BJ (cell line): ENCODE data around the gene SLC4A5. TPM values are rescaled to one million over a fixed set of nuclear protein-coding genes. Genes with fewer than 3 reads are reported as not detected.

Experiments
- CTCF ChIA-PET: fragments of 350-600 bp; formaldehyde crosslinking; extraction: SDS; loops from one replicate; lab custom pipeline; 2021; ENCODE audit warnings: antibody characterized with exemption, inconsistent platforms; lab: Yijun Ruan, JAX
- POLR2A ChIA-PET: fragments of 300-600 bp; sonication (Branson Sonifier 250); formaldehyde crosslinking; extraction: SDS; loops from one replicate; lab custom pipeline; 2021; ENCODE audit warnings: antibody characterized with exemption; lab: Charles Lee
- DNase-seq: peaks from one replicate; pipeline ENCODE4 v3.0.0-alpha.2; 2011; ENCODE audit warnings: low read depth
- H3K27me3 ChIP-seq: 2 replicates; pipeline ENCODE4 v1.6.0; 2011; ENCODE audit warnings: low read length; ENCODE audit not compliant: control insufficient read depth, insufficient read depth
- H3K36me3 ChIP-seq: 2 replicates; pipeline ENCODE4 v1.5.1; 2011; ENCODE audit warnings: low read length; ENCODE audit not compliant: control insufficient read depth, insufficient read depth
- H3K4me3 ChIP-seq: 2 replicates; pipeline ENCODE4 v1.5.1; 2011; ENCODE audit warnings: low read depth, mild to moderate bottlenecking, control low read depth, low read length
- CTCF ChIP-seq: IDR thresholded peaks from 2 replicates; pipeline ENCODE4 v1.5.1; 2011; ENCODE audit warnings: low read depth, mild to moderate bottlenecking, control low read depth, inconsistent platforms, low read length, moderate library complexity; ENCODE audit not compliant: insufficient read depth
- polyA plus RNA-seq: library from polyadenylated mRNA; depleted of rRNA; stranded (reverse); fragments of >200 nt; gene quantifications from 2 replicates; pipeline ENCODE4 v1.2.3, GENCODE V29; 2011

SLC4A5 gene
- polyA plus RNA-seq, 1 experiment: 0.07 TPM

GRCh38 chr2:74264281-74264680, 78.9 kb downstream of the SLC4A5 start:
- H3K36me3 ChIP-seq: no peaks in the 10 kb centered on the region
- H3K4me3 ChIP-seq: no peak overlapping the region
- ChIA-PET POLR2A (no interaction called here), CTCF (interaction anchor here (0.7 to 1.7 kb wide), 2 partner anchors 137 to 440 kb away, joined by 3 to 5 read pairs; no protein-coding TSS in a partner anchor)
- no peak for TF ChIP-seq CTCF
- no peak for DNase-seq
- peaks cover 6% of the 10 kb centered on the region; the same call in 1 of the 2 replicates for H3K27me3 ChIP-seq

DNA sequence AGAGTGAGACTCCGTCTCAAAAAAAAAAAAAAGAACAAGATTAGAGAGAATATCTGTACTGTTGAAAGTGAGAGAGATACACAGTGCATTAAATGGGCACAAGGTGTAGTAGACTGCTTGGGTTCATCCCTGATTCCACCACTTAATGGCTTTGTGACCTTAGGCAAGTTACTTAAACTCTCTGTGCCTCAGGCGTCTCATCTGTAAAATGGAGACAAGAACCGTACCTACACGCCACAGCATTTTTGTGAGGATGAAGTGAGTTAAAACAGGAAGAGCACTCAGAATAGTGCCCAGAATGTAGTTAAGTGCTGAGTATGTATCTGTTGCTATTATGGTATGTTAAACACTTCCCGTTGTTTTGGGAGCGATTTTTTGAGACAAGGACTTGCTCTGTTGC, 80.5 kb downstream of the SLC4A5 start:
- Histone ChIP-seq H3K27me3 (peaks cover 13% of the 10 kb centered on the region), H3K4me3 (no peak overlapping the region), H3K36me3 (no peaks in the 10 kb centered on the region)
- ChIA-PET CTCF (interaction anchor here (0.7 kb wide), 1 partner anchor 89 kb away, joined by 3 read pairs; no protein-coding TSS in a partner anchor), POLR2A (no interaction called here)
- no peak for TF ChIP-seq CTCF
- no peak for DNase-seq

GRCh38 chr2:74261204-74261864, 81.9 kb downstream of the SLC4A5 start:
- Histone ChIP-seq H3K27me3 (peaks cover 11% of the 10 kb centered on the region), H3K36me3 (no peaks in the 10 kb centered on the region), H3K4me3 (no peak overlapping the region)
- CTCF ChIA-PET: interaction anchor here (0.6 to 4.4 kb wide), 14 partner anchors 11 to 604 kb away, joined by 3 to 46 read pairs (median 4); partner anchors contain the start of gene MTHFD2
- TF ChIP-seq CTCF: peak; percentile 64
- DNase-seq: no peak
- POLR2A ChIA-PET: no interaction called here

DNA sequence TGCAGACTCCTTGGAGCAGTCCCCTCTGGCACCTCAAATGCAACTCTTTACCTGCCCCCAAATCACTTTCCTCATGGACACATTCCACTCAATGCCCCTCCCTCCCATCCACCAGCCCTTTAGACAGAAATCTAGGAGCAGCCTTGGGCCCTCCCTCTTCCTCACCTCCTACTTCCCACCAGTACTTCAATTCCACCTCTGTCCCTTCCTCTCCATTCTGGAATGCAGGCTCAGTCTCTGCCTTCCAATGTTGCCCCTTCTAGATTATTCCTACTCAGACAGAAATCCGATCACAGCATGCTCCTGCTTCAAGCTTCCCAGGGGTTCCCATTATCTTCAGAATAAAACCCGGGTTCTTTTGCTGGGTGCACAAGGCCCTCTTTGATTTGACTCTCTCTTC, 82.7 kb downstream of the SLC4A5 start:
- H3K27me3 ChIP-seq: peaks cover 11% of the 10 kb centered on the region
- ChIA-PET POLR2A (no interaction called here), CTCF (interaction anchor here (1.0 to 4.4 kb wide), 9 partner anchors 10 to 439 kb away, joined by 3 to 46 read pairs (median 7); no protein-coding TSS in a partner anchor)
- TF ChIP-seq CTCF: no peak
- H3K36me3 ChIP-seq: no peaks in the 10 kb centered on the region
- no peak overlapping the region for H3K4me3 ChIP-seq
- no peak for DNase-seq

- POLR2A ChIA-PET: no interaction called here
- CTCF ChIA-PET: interaction anchor here (2.6 to 4.4 kb wide), 2 partner anchors 10 to 435 kb away, joined by 13 to 46 read pairs; no protein-coding TSS in a partner anchor
- H3K36me3 ChIP-seq: no peaks in the 10 kb centered on the region
- no peak for TF ChIP-seq CTCF
- no peak overlapping the region for H3K4me3 ChIP-seq
- DNase-seq: no peak
- H3K27me3 ChIP-seq: peaks cover 11% of the 10 kb centered on the region
These were observed 83.5 kb downstream of the SLC4A5 start for GRCh38 chr2:74259733-74260132.
